ENCODE measurements around the gene FBXO3. TPM values are rescaled to one million over a fixed set of nuclear protein-coding genes. Genes with fewer than 3 reads are reported as not detected.
A peak's percentile ranks its signal among the peaks of the same experiment; 100 is the strongest.

FBXO3 gene
- total and polyA plus RNA-seq, 2 of the 13 experiments (the other 11 are each of a cell fraction or from before 2014, with no cell fraction given) = 20.4 to 27.6 TPM

GRCh38 chr11:33700502-33701271 lies 73.6 kb downstream of the FBXO3 start, which contains the start of gene C11orf91 (continued):
- TF ChIP-seq ZSCAN5A (CRISPR knock-in tag; IDR thresholded peaks at IDR 0.05; ENCODE audit: borderline replicate concordance) (peak; percentile 61; the same call in 1 of the 2 replicates), IRF9 (CRISPR knock-in tag; IDR thresholded peaks at IDR 0.05; ENCODE audit: borderline replicate concordance) (no peak), GABPB1 (CRISPR knock-in tag; IDR thresholded peaks at IDR 0.05) (peak; percentile 74), ZFP91 (CRISPR knock-in tag; IDR thresholded peaks at IDR 0.05; ENCODE audit: borderline replicate concordance) (peak; percentile 62), ZNF710 (CRISPR knock-in tag; IDR thresholded peaks at IDR 0.05; ENCODE audit: borderline replicate concordance) (peak; percentile 42; the same call in 1 of the 2 replicates), SYNCRIP (IDR thresholded peaks at IDR 0.05; ENCODE audit: insufficient read depth, low read depth, low read length) (no peak), REPIN1 (CRISPR knock-in tag; IDR thresholded peaks at IDR 0.05; ENCODE audit: borderline replicate concordance, low read depth) (peak; percentile 76; the same call in 1 of the 2 replicates), SNAPC2 (CRISPR knock-in tag; IDR thresholded peaks at IDR 0.05) (0 out of 2 replicates have a peak, but pooled peaks have one; percentile 28), AGO2 (optimal IDR thresholded peaks at IDR 0.05; ENCODE audit: low read depth, low read length) (peak; percentile 78), POLR2A (IDR thresholded peaks at IDR 0.05; ENCODE audit: insufficient read depth in 1 of 2, low read depth in 2 of 2, low read length in 2 of 2) (peak; percentile 66 to 80), MYC (CRISPR knock-in tag; IDR thresholded peaks at IDR 0.05; ENCODE audit: borderline replicate concordance) (peak; percentile 29; the same call in 1 of the 2 replicates), ZKSCAN8 (CRISPR knock-in tag; IDR thresholded peaks at IDR 0.05; ENCODE audit: borderline replicate concordance) (no peak; the same call in 1 of the 2 replicates), ETV5 (CRISPR knock-in tag; IDR thresholded peaks at IDR 0.05; ENCODE audit: borderline replicate concordance) (peak; percentile 70; the same call in 1 of the 2 replicates), FOXP1 (IDR thresholded peaks at IDR 0.05) (no peak), FOXP1 (CRISPR knock-in tag; IDR thresholded peaks at IDR 0.05) (peak; percentile 25; the same call in 1 of the 2 replicates), ZNF784 (CRISPR knock-in tag; IDR thresholded peaks at IDR 0.05; ENCODE audit: borderline replicate concordance) (peak; percentile 9; the same call in 1 of the 2 replicates), ZNF441 (CRISPR knock-in tag; IDR thresholded peaks at IDR 0.05; ENCODE audit: borderline replicate concordance) (peak; percentile 64; the same call in 1 of the 2 replicates), KAT8 (CRISPR knock-in tag; IDR thresholded peaks at IDR 0.05) (peak; percentile 77), BRF2 (CRISPR knock-in tag; IDR thresholded peaks at IDR 0.05) (0 out of 2 replicates have a peak, but pooled peaks have one; percentile 69), ZMYM4 (CRISPR knock-in tag; IDR thresholded peaks at IDR 0.05) (peak; percentile 51)

Data from HepG2 (cell line).